Subcutaneous abdominal adipose tissue (tissue), 5 donors: ENCODE results near the gene TFDP1.

ENCODE experiments used
- H3K27ac ChIP-seq: one replicate; pipeline ENCODE4 v1.7.0; 2013; ENCODE audit warnings: low read depth, mild to moderate bottlenecking, inconsistent platforms, low read length, moderate library complexity
- H3K27me3 ChIP-seq, 5 donors: one replicate each; pipeline ENCODE4 v1.7.0; 2013; ENCODE audit warnings: low read length in 5 of 5, inconsistent platforms in 1 of 5; ENCODE audit not compliant: control insufficient read depth in 5 of 5, insufficient read depth in 4 of 5
- H3K36me3 ChIP-seq, 5 donors: one replicate each; pipeline ENCODE4 v1.7.0; 2013; ENCODE audit warnings: low read length in 5 of 5; ENCODE audit not compliant: control insufficient read depth in 5 of 5, insufficient read depth in 5 of 5
- H3K4me1 ChIP-seq, 5 donors: one replicate each; pipeline ENCODE4 v1.7.0; 2013; ENCODE audit warnings: low read length in 5 of 5, mild to moderate bottlenecking in 3 of 5, moderate library complexity in 1 of 5; ENCODE audit not compliant: control insufficient read depth in 5 of 5, insufficient read depth in 5 of 5
- H3K4me3 ChIP-seq, 5 donors: one replicate each; pipeline ENCODE4 v1.7.0; 2013; ENCODE audit warnings: low read length in 5 of 5, low read depth in 1 of 5
- H3K9ac ChIP-seq, 5 donors: one replicate each; pipeline ENCODE4 v1.7.0; 2013; ENCODE audit warnings: low read length in 5 of 5, mild to moderate bottlenecking in 4 of 5, moderate library complexity in 3 of 5
- H3K9me3 ChIP-seq, 5 donors: one replicate each; pipeline ENCODE4 v1.7.0; 2013; ENCODE audit warnings: low read length in 5 of 5; ENCODE audit not compliant: control insufficient read depth in 5 of 5
- donor health status: healthy.
- donor health status: healthy.
- donor health status: healthy.
- donor health status: healthy.
- donor health status: healthy.

Gene TFDP1

GRCh38 chr13:113652404-113653263 is 68.1 kb downstream of the TFDP1 start:
- peaks cover 0 to 9% (median 5%) of the 10 kb centered on the region in 5 donors for H3K4me1 ChIP-seq
- no peaks in the 10 kb centered on the region for H3K9me3 ChIP-seq
- no peak overlapping the region for H3K4me3 ChIP-seq
- no peak overlapping the region for H3K9ac ChIP-seq
- no peak overlapping the region for H3K27ac ChIP-seq
- H3K36me3 ChIP-seq = no peaks in the 10 kb centered on the region
- H3K27me3 ChIP-seq = peaks cover 5 to 19% (median 10%) of the 10 kb centered on the region in 5 donors

- Histone ChIP-seq H3K4me3 (no peak overlapping the region), H3K9ac (no peak overlapping the region), H3K9me3 (no peaks in the 10 kb centered on the region), H3K4me1 (peaks cover 0 to 5% (median 0%) of the 10 kb centered on the region in 5 donors), H3K36me3 (no peaks in the 10 kb centered on the region), H3K27me3 (peaks cover 5 to 26% (median 12%) of the 10 kb centered on the region in 5 donors), H3K27ac (no peak overlapping the region)
Measured at GRCh38 chr13:113653264-113654174, 69.0 kb downstream of the TFDP1 start.

- H3K9ac ChIP-seq = no peak overlapping the region
- no peaks in the 10 kb centered on the region for H3K36me3 ChIP-seq
- no peak overlapping the region for H3K27ac ChIP-seq
- no peak overlapping the region for H3K4me3 ChIP-seq
- H3K4me1 ChIP-seq = peaks cover 0 to 5% (median 0%) of the 10 kb centered on the region in 5 donors
- H3K27me3 ChIP-seq = peaks cover 5 to 29% (median 12%) of the 10 kb centered on the region in 5 donors
- no peaks in the 10 kb centered on the region for H3K9me3 ChIP-seq
Measured at GRCh38 chr13:113654175-113654560, 69.6 kb downstream of the TFDP1 start.

- no peak overlapping the region for H3K27ac ChIP-seq
- H3K36me3 ChIP-seq = no peaks in the 10 kb centered on the region
- no peak overlapping the region for H3K9ac ChIP-seq
- H3K4me3 ChIP-seq = no peak overlapping the region
- no peaks in the 10 kb centered on the region for H3K9me3 ChIP-seq
- H3K4me1 ChIP-seq = peaks cover 0 to 5% (median 0%) of the 10 kb centered on the region in 5 donors
- peaks cover 5 to 29% (median 12%) of the 10 kb centered on the region in 5 donors for H3K27me3 ChIP-seq
Measured at GRCh38 chr13:113654591-113655345, 70.2 kb downstream of the TFDP1 start.

GRCh38 chr13:113655346-113656002 is 70.9 kb downstream of the TFDP1 start:
- Histone ChIP-seq H3K27ac (no peak overlapping the region), H3K27me3 (peaks cover 5 to 29% (median 14%) of the 10 kb centered on the region in 5 donors), H3K9ac (no peak overlapping the region), H3K4me3 (no peak overlapping the region), H3K4me1 (peaks cover 0 to 5% (median 0%) of the 10 kb centered on the region in 5 donors), H3K36me3 (no peaks in the 10 kb centered on the region), H3K9me3 (peaks cover 0 to 2% (median 0%) of the 10 kb centered on the region in 5 donors)

GRCh38 chr13:113656003-113656588 is 71.5 kb downstream of the TFDP1 start:
- Histone ChIP-seq H3K4me1 (peaks cover 0 to 5% (median 0%) of the 10 kb centered on the region in 5 donors), H3K27ac (no peak overlapping the region), H3K27me3 (peaks cover 5 to 29% (median 14%) of the 10 kb centered on the region in 5 donors), H3K4me3 (no peak overlapping the region), H3K9ac (no peak overlapping the region), H3K9me3 (peaks cover 0 to 7% (median 4%) of the 10 kb centered on the region in 5 donors), H3K36me3 (no peaks in the 10 kb centered on the region)

GRCh38 chr13:113656831-113657671 is 72.5 kb downstream of the TFDP1 start:
- peaks cover 5 to 29% (median 14%) of the 10 kb centered on the region in 5 donors for H3K27me3 ChIP-seq
- H3K9ac ChIP-seq = no peak overlapping the region
- peaks cover 0 to 5% (median 0%) of the 10 kb centered on the region in 5 donors for H3K4me1 ChIP-seq
- H3K4me3 ChIP-seq = no peak overlapping the region
- H3K27ac ChIP-seq = no peak overlapping the region
- peaks cover 0 to 12% (median 7%) of the 10 kb centered on the region in 5 donors for H3K9me3 ChIP-seq
- no peaks in the 10 kb centered on the region for H3K36me3 ChIP-seq

- H3K9ac ChIP-seq = no peak within 1 kb of the TSS
- no peak within 1 kb of the TSS for H3K27ac ChIP-seq
- H3K4me1 ChIP-seq = peaks cover 0 to 5% (median 0%) of the 10 kb centered on the region in 5 donors
- H3K9me3 ChIP-seq = peaks cover 0 to 13% (median 7%) of the 10 kb centered on the region in 5 donors
- H3K27me3 ChIP-seq = peaks cover 5 to 29% (median 14%) of the 10 kb centered on the region in 5 donors
- H3K36me3 ChIP-seq = no peaks in the 10 kb centered on the region
- H3K4me3 ChIP-seq = no peak within 1 kb of the TSS
Measured at GRCh38 chr13:113657851-113658741, 73.5 kb downstream of the TFDP1 start, which contains the start of gene ATP4B. TSS of gene ATP4B (minus strand) at chr13:113658198. CDS start at chr13:113658144, 54 bp downstream.
